ENCODE results near the gene GYG2. TPM values are rescaled to one million over a fixed set of nuclear protein-coding genes. Genes with fewer than 3 reads are reported as not detected.

The GYG2 gene
- total and polyA plus RNA-seq, 2 of the 8 experiments (the other 6 are each of a cell fraction or from before 2014, with no cell fraction given): 52.8 to 65.3 TPM

GRCh38 chrX:2875798-2876399, 47.2 kb downstream of the GYG2 start:
- Histone ChIP-seq H4K91ac (replicated peaks; ENCODE audit: insufficient read length, low read length) (no peak overlapping the region), H3K9me3 (ENCODE audit: insufficient read depth in 2 of 2, low read depth in 1 of 2, low read length in 1 of 2) (no peaks in the 10 kb centered on the region), H4K20me1 (replicated peaks in 1 of 2; ENCODE audit: control insufficient read depth in 1 of 2, insufficient read depth in 2 of 2, low read length in 2 of 2) (no peaks in the 10 kb centered on the region), H3K4ac (replicated peaks; ENCODE audit: insufficient read length, low read depth, low read length) (no peak overlapping the region), H3K27ac (ENCODE audit: low read depth, low read length) (no peak overlapping the region), H3K14ac (ENCODE audit: insufficient read length) (no peak overlapping the region), H4K5ac (ENCODE audit: insufficient read length, low read depth, low read length) (no peak overlapping the region), H3K23me2 (ENCODE audit: low read depth, low read length) (no peaks in the 10 kb centered on the region), H3K4me2 (ENCODE audit: insufficient read depth in 1 of 2, low read depth in 2 of 2, low read length in 2 of 2) (no peak overlapping the region), H2BK12ac (ENCODE audit: low read depth, low read length) (no peak overlapping the region), H3K79me1 (ENCODE audit: low read depth, low read length) (no peaks in the 10 kb centered on the region), H4K8ac (ENCODE audit: extremely low read depth, insufficient read depth, low read length) (no peak overlapping the region), H3K4me3 (ENCODE audit: extremely low read depth in 1 of 4, insufficient read depth in 2 of 4, low read depth in 3 of 4, low read length in 4 of 4) (no peak overlapping the region), H2BK20ac (ENCODE audit: low read length) (no peak overlapping the region), H3K27me3 (replicated peaks in 1 of 4; ENCODE audit: control insufficient read depth in 3 of 4, extremely low read depth in 1 of 4, insufficient read depth in 3 of 4, low read length in 3 of 4) (no peaks in the 10 kb centered on the region), H3K56ac (replicated peaks; ENCODE audit: insufficient read length, low read depth, low read length) (no peak overlapping the region), H3K18ac (ENCODE audit: extremely low read depth, low read length) (no peak overlapping the region), H2BK15ac (ENCODE audit: low read length) (no peak overlapping the region), H3K4me1 (replicated peaks in 1 of 4; ENCODE audit: control insufficient read depth in 3 of 4, insufficient read depth in 4 of 4, low read length in 3 of 4) (no peaks in the 10 kb centered on the region), H2BK120ac (replicated peaks; ENCODE audit: low read depth, low read length) (no peak overlapping the region), H2AFZ (ENCODE audit: low read length) (no peak overlapping the region), H3K23ac (ENCODE audit: insufficient read length) (no peak overlapping the region), H3K79me2 (ENCODE audit: control insufficient read depth in 1 of 2, insufficient read depth in 2 of 2, low read length in 2 of 2) (no peaks in the 10 kb centered on the region), H3K36me3 (ENCODE audit: control insufficient read depth in 2 of 4, insufficient read depth in 4 of 4, low read length in 3 of 4) (peaks cover 0 to under 1% (median under 1%) of the 10 kb centered on the region in 4 experiments; a peak in 3 of 8 replicates), H3K9ac (replicated peaks in 1 of 4; ENCODE audit: extremely low read depth in 1 of 4, low read depth in 3 of 4, low read length in 3 of 4) (no peak overlapping the region), H2AK5ac (ENCODE audit: low read depth, low read length) (no peak overlapping the region), H2BK5ac (ENCODE audit: low read depth, low read length) (no peak overlapping the region)
- DNase-seq (ENCODE audit: low read depth in 1 of 2, low spot score in 2 of 2): no peak
- no peak for TF ChIP-seq TCF12 (IDR thresholded peaks at IDR 0.05; ENCODE audit: low read depth, low read length)
- TF ChIP-seq EP300 (IDR thresholded peaks at IDR 0.05; ENCODE audit: borderline replicate concordance in 1 of 2, low read depth in 2 of 2, low read length in 2 of 2): no peak
- no peak for TF ChIP-seq CBX8 (IDR thresholded peaks at IDR 0.05; ENCODE audit: borderline replicate concordance, low read depth, low read length)
- TF ChIP-seq USF2 (IDR thresholded peaks at IDR 0.05; ENCODE audit: low read length): no peak
- peak in 2 of 3 experiments; percentile 25 to 27; a peak in 2 of 4 replicates for TF ChIP-seq CTCF (IDR thresholded peaks at IDR 0.05; ENCODE audit: control extremely low read depth in 1 of 3, insufficient read depth in 1 of 3, low read depth in 1 of 3, low read length in 3 of 3)
- TF ChIP-seq RAD21 (IDR thresholded peaks at IDR 0.05 in 1 of 2, conservative IDR thresholded peaks at IDR 0.05 in 1 of 2; ENCODE audit: low read depth in 2 of 2, low read length in 2 of 2): peak; percentile 44 to 45
- TF ChIP-seq KDM1A (IDR thresholded peaks at IDR 0.05; ENCODE audit: borderline replicate concordance, low read length): no peak
- CTCF ChIA-PET (ENCODE audit: partially characterized antibody): interaction anchor here (0.9 to 1.0 kb wide), 2 partner anchors 13 kb away, joined by 3 read pairs; no protein-coding TSS in a partner anchor
- WGBS, 2 experiments (ENCODE audit: extremely low coverage in 1 of 2, insufficient coverage in 1 of 2, insufficient read length in 1 of 2, insufficient replicate concordance in 2 of 2, low coverage in 1 of 2, low lambda C conversion rate in 2 of 2, missing lambda C conversion rate in 1 of 2): 59% methylated on average over 5 of the region's 6 CpGs; no CpG with 5 or more reads in 1 of the 2 experiments
- peak; percentile 13 for FAIRE-seq
- POLR2A ChIA-PET (ENCODE audit: partially characterized antibody): interaction anchor here (1.3 kb wide), 1 partner anchor 27 kb away, joined by 3 read pairs; no protein-coding TSS in a partner anchor
